Neural progenitor cell (in vitro differentiated cells): ENCODE measurements around the gene DLG4.
"Not testable (repeated sequence)": the region's sequence is repeated elsewhere in the genome, so short reads cannot be mapped to it uniquely, and the experiment has no call there.

Experiments used
- CTCF ChIP-seq: fragments of 200-600 bp; sonication (generic); IDR thresholded peaks from 2 replicates; pipeline ENCODE4 v1.5.1; 2017; ENCODE audit warnings: antibody characterized with exemption, mild to moderate bottlenecking
- EZH2phosphoT487 ChIP-seq: fragments of 200-600 bp; sonication (generic); IDR thresholded peaks from 2 replicates; pipeline ENCODE4 v1.6.1; 2017; ENCODE audit warnings: antibody characterized with exemption

- not testable (repeated sequence) for TF ChIP-seq CTCF, EZH2phosphoT487
Measured at GRCh38 chr17:7159571-7159970, 60.1 kb downstream of the DLG4 start.
